A549 (cell line): ENCODE data around the gene RENBP.

ENCODE experiments used
- REST ChIP-seq: fragments of 200-600 bp; sonication (generic); IDR thresholded peaks from 2 replicates; pipeline ENCODE4 v1.6.1; 2016; ENCODE audit warnings: antibody characterized with exemption, mild to moderate bottlenecking, moderate library complexity
- USF2 ChIP-seq: fragments of 450-650 bp; IDR thresholded peaks from 2 replicates; pipeline ENCODE4 v1.6.1; 2014; ENCODE audit warnings: antibody characterized with exemption

GRCh38 chrX:153968255-153968654 is 23.8 kb upstream of the RENBP start:
- TF ChIP-seq USF2 (no peak), REST (no peak)
